GM06990 (cell line): Measurements from ENCODE around the gene EDN2.

ENCODE experiments used
- DNase-seq: peaks from one replicate; pipeline ENCODE4 v3.0.0-alpha.2; 2011; ENCODE audit not compliant: insufficient read length; ENCODE audit errors: extremely low read depth
- H3K27me3 ChIP-seq: replicated peaks from 2 replicates; pipeline ENCODE4 v1.6.0; 2011; ENCODE audit warnings: low read length; ENCODE audit not compliant: control insufficient read depth, insufficient read depth
- H3K36me3 ChIP-seq: 2 replicates; pipeline ENCODE4 v1.5.1; 2011; ENCODE audit warnings: low read length; ENCODE audit not compliant: control insufficient read depth, insufficient read depth
- H3K4me3 ChIP-seq: replicated peaks from 2 replicates; pipeline ENCODE4 v1.5.1; 2011; ENCODE audit warnings: low read depth, mild to moderate bottlenecking, control low read depth, low read length
- TF ChIP-seq, protein P1 (sequence below): IDR thresholded peaks from 2 replicates; pipeline ENCODE4 v1.5.1; 2011; ENCODE audit warnings: low read length, control low read depth, mild to moderate bottlenecking, inconsistent platforms; ENCODE audit not compliant: insufficient read depth, poor library complexity, severe bottlenecking

Gene EDN2

DNA sequence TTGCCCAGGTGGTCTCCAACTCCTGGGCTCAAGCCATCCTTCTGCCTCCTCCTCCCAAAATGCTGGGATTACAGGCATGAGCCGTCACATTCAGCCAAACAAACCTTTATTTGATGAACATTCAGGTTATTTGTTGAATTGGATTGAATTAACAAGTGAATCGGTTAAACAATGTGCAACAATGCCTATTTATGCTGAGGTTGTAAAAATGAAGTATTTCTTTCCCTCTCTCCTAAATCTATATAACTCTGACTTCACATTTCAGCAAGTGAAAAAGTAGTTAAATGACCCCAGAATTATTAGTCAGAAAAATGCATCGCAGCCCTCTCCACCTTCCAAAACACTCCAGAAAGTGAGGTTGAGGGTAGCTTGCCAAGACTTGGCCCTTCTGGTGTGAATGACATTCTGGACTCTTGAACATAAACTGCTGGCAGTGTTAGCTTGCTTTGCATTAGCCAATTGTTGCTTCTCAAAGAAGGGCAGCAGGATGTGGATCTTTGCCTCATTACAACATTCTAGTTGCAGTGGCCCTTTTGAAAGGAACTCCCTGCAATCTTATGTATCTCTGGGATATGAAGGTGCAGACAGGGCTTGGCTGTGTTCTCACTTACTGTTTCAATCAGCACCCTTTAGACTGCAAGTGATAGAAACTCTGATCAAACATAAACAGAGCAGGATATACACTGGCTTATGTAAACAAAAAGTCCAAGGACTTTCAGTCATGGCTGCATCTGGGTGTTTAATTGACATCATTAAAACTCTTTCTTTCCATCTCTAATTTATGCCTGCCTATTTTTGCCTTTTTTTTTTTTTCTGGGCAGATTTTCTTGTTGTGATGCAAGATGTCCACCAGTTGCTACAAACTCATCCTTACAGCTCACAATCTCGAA, 22.4 kb downstream of the EDN2 start:
- TF ChIP-seq, protein P1, sequence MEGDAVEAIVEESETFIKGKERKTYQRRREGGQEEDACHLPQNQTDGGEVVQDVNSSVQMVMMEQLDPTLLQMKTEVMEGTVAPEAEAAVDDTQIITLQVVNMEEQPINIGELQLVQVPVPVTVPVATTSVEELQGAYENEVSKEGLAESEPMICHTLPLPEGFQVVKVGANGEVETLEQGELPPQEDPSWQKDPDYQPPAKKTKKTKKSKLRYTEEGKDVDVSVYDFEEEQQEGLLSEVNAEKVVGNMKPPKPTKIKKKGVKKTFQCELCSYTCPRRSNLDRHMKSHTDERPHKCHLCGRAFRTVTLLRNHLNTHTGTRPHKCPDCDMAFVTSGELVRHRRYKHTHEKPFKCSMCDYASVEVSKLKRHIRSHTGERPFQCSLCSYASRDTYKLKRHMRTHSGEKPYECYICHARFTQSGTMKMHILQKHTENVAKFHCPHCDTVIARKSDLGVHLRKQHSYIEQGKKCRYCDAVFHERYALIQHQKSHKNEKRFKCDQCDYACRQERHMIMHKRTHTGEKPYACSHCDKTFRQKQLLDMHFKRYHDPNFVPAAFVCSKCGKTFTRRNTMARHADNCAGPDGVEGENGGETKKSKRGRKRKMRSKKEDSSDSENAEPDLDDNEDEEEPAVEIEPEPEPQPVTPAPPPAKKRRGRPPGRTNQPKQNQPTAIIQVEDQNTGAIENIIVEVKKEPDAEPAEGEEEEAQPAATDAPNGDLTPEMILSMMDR, result no peak

DNA sequence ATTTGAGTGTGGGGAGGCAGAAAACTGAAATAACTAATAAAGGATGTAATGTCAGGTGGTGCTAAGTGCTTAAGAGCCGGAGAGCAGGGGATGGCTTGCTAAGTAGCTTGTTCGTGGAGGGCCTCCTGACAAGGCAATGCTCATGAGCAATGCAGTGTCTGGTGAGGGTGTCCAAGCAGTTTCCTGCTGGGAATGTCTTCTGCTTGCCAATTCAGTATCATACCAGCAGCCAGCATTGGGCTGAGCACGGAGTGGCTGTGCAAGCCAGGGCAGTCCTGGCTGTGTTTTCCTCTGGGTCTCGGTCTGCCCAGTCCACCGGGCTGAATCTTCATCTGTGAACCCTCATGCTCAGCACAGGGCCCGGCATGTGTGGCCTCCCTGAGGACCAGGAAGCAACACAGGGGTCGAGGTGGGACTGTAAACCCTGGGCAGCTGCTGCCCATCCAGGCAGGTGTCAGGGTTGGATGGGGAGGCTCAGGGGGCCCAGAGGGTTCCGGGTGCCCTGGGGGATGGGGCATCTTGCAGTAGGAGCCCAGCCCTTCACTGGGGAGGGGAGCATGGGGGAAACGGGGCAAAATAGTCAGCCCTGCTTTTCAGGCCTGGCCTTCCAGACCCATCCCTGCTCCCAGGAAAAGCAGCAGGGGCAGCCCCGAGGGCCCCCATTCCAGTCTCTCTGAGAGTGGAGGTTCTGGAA, 27.5 kb downstream of the EDN2 start:
- Histone ChIP-seq H3K27me3 (peaks cover 2% of the 10 kb centered on the region), H3K4me3 (no peak overlapping the region), H3K36me3 (no peaks in the 10 kb centered on the region)
- no peak for DNase-seq
- TF ChIP-seq, protein P1, result no peak

More for the DNA sequence above, 22.4 kb downstream of the EDN2 start:
- H3K36me3 ChIP-seq, result no peaks in the 10 kb centered on the region
- H3K4me3 ChIP-seq, result no peak overlapping the region
- H3K27me3 ChIP-seq, result peaks cover 2% of the 10 kb centered on the region
- DNase-seq, result no peak

DNA sequence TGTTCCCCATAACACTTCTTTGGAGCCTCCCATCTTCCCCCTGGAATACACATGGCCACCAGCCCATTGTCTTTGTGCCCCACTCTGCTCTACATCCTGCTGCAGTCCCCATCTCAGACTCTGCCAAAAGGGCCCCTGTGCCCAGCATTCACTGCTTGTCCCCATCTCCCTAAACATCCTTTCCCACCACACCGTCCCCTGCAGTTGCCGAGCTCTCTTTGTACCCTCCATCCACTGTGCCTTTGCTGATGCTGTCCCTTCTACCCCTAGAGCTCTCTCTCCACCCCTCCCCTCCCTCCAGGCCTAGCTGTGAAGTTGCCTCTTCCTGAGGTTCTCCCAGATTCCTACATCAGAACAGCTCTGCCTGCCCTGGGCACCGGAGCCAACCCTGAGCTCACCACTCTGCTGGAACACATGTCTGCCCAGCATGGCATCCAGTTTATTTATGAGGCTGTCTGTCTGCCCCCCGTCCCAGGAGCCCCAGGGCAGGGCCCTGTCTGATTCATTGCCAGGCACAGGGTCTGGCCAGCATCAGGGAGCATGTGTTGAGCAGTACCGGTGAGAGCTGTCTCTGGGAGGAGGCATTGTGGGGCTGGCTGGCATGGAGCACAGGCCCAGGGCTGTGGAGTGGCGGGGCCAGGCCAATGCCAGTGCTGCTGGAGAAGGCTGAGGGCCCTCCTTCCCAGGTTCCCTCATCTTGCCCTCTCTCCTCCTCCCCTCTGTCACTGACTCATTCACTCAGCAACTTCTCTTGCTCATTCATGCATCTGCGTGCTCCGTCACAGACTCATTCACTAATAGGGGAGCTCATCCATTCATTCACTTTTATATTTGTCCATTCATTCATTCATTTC, 28.8 kb downstream of the EDN2 start:
- Histone ChIP-seq H3K36me3 (no peaks in the 10 kb centered on the region), H3K27me3 (peaks cover 4% of the 10 kb centered on the region), H3K4me3 (no peak overlapping the region)
- TF ChIP-seq, protein P1, result no peak
- DNase-seq, result no peak

DNA sequence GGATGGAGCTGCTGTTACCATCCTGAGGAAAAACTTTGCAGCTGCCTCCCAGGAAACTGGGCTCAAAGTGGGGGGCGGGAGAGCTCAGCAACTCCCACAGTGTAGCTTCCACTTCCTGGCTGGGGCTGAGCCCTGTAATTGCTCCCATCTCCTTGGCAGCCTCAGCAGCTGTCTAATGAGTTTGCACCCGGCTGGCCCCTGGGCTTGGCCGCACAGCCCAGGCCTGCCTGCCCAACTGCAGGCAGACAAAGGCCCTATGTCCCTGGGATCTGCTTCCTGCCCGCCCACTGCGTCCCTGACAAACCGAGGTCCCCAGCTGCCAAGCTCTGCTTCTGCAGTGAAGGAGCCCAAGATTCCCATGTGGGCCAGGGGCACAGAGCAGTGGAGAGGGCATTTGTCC, 30.1 kb downstream of the EDN2 start:
- Histone ChIP-seq H3K4me3 (no peak overlapping the region), H3K27me3 (peaks cover 3% of the 10 kb centered on the region), H3K36me3 (no peaks in the 10 kb centered on the region)
- TF ChIP-seq, protein P1, result no peak
- DNase-seq, result no peak

DNA sequence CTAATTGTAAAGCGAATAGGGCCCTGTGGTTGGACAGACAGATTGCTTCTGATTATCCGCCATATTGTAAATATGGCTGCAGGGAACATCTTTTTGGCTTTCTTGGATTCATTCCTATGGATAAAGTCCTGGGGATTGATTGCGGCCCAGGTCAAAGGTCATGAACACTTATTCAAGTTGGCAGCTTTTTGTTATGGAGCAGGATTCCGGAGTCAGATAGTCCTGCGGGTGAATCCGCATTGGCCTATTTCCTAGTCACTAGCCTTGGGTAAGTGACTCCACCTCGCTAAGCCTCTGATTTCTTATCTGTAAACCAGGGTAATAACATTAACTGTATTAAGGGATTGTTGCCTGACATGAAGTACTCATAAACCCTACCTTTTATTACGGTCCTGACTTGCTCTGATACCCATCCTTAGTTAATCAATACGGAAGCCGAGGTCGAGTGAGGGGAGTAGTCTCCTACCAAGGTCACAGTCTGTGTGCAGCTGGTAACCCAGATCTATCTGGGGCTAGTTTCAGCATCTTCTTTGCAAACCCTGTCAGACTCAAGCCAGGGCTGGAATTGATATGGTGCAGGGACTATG, 31.7 kb downstream of the EDN2 start:
- no peak overlapping the region for H3K4me3 ChIP-seq
- H3K27me3 ChIP-seq, result peaks cover 3% of the 10 kb centered on the region
- no peaks in the 10 kb centered on the region for H3K36me3 ChIP-seq
- DNase-seq, result no peak
- TF ChIP-seq, protein P1, result no peak
